ENCODE data around the gene IDH1.

DNA sequence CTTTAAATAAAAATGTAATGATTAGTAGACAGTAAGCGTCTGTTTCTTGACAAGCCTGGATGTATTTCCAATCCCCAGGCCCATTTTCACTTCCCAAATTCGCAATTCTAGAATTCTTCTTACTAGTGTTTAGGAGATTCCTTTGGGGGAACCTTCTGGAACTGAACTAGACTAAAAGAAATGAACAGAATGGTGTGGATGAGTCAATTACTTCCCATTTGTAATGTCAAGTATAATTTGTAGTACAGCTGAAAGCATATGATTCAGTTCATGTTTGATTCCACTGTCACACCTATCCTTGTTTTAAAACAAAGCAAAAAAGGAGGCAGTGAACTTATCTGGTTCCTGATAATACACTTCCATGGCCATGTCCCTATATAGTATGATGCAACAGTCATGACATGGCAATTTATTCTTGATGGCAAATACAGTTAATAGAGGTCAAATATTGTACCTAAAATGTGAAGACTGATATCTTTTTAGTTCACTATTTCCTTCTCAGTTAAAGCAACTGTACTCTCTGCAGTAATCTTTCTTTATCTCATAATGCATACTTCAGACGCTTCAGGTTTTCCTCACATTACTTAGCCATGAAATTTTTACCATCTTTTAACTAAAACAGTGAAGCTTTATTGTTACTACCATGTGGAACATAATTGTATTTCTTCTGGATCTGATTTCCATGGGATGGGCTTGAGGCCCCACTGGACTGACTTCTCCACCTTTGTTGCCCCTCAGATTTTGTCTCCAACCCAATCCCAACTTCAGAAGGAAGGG is 2.0 kb downstream of the IDH1 start:
- TF ChIP-seq EZH2phosphoT487 (IDR thresholded peaks at IDR 0.05; ENCODE audit: insufficient read depth, low read depth) = no peak
- no peak for TF ChIP-seq EZH2 (IDR thresholded peaks at IDR 0.05; ENCODE audit: insufficient read depth, poor library complexity, severe bottlenecking)
